Endodermal cell (in vitro differentiated cells): ENCODE measurements around the gene PPP1R9A. TPM values are rescaled to one million over a fixed set of nuclear protein-coding genes. Genes with fewer than 3 reads are reported as not detected.
"Not testable (repeated sequence)": the region's sequence is repeated elsewhere in the genome, so short reads cannot be mapped to it uniquely, and the experiment has no call there.

ENCODE experiments used
- DNase-seq: peaks from one replicate; pipeline ENCODE4 v3.0.0-alpha.2; 2017
- H3K27ac ChIP-seq: 2 replicates; pipeline ENCODE4 v1.5.1; 2013; ENCODE audit warnings: mild to moderate bottlenecking, low read depth, low read length, moderate library complexity
- H3K27me3 ChIP-seq: 2 replicates; pipeline ENCODE4 v1.6.1; 2013; ENCODE audit warnings: mild to moderate bottlenecking, low read length, moderate library complexity; ENCODE audit not compliant: insufficient read depth, control insufficient read depth, poor library complexity, severe bottlenecking
- H3K36me3 ChIP-seq: 2 replicates; pipeline ENCODE4 v1.7.0; 2013; ENCODE audit warnings: mild to moderate bottlenecking, low read length, moderate library complexity; ENCODE audit not compliant: control insufficient read depth, insufficient read depth
- H3K4me1 ChIP-seq: one replicate; pipeline ENCODE4 v1.7.0; 2013; ENCODE audit warnings: low read length; ENCODE audit not compliant: control insufficient read depth, insufficient read depth
- H3K4me3 ChIP-seq: 2 replicates; pipeline ENCODE4 v1.5.1; 2013; ENCODE audit warnings: mild to moderate bottlenecking, low read length, moderate library complexity
- H3K9ac ChIP-seq: 2 replicates; pipeline ENCODE4 v1.6.1; 2013; ENCODE audit warnings: mild to moderate bottlenecking, low read length, moderate library complexity; ENCODE audit not compliant: poor library complexity, severe bottlenecking; ENCODE audit errors: extremely low read depth
- H3K9me3 ChIP-seq: 2 replicates; pipeline ENCODE4 v1.6.1; 2013; ENCODE audit warnings: mild to moderate bottlenecking, low read length, moderate library complexity; ENCODE audit not compliant: control insufficient read depth
- H3K27ac Mint-ChIP-seq: 2 replicates; pipeline ENCODE4 v1.8.0; 2020; ENCODE audit warnings: mixed read lengths
- H3K27me3 Mint-ChIP-seq: 2 replicates; pipeline ENCODE4 v1.8.0; 2021; ENCODE audit warnings: mild to moderate bottlenecking, mixed read lengths; ENCODE audit not compliant: insufficient read depth
- H3K36me3 Mint-ChIP-seq: 2 replicates; pipeline ENCODE4 v1.8.0; 2020; ENCODE audit warnings: low read depth, mixed read lengths
- H3K4me1 Mint-ChIP-seq: 2 replicates; pipeline ENCODE4 v1.8.0; 2020; ENCODE audit warnings: mixed read lengths
- H3K4me3 Mint-ChIP-seq: 2 replicates; pipeline ENCODE4 v1.8.0; 2020; ENCODE audit warnings: mild to moderate bottlenecking, moderate library complexity, mixed read lengths
- H3K9me3 Mint-ChIP-seq: 2 replicates; pipeline ENCODE4 v1.8.0; 2020; ENCODE audit warnings: mild to moderate bottlenecking, mixed read lengths
- WGBS, 2 experiments: methylation state at CpG; one replicate each; pipeline versions ENCODE4 v1.1.5 to v1.1.7; 2013; ENCODE audit warnings: missing lambda C conversion rate in 2 of 2, mixed read lengths in 1 of 2; ENCODE audit not compliant: insufficient coverage in 1 of 2, insufficient read length in 1 of 2; 5-methylcytosine and 5-hydroxymethylcytosine counted together
- total RNA-seq, 2 donors: library from RNA; stranded (reverse); fragmentation: NEBNext Ultra II Directional in 1 of 2; extraction: Animal tissue kit (Norgen Biotek cat#: 25700) in 1 of 2; gene quantifications; 2 replicates in 1 of 2; 3 replicates in 1 of 2; pipeline ENCODE4 v1.2.1, GENCODE V29; 2021
- TF ChIP-seq, protein P1 (sequence below): fragments of 200-600 bp; sonication (generic); conservative IDR thresholded peaks from 2 replicates; pipeline ENCODE4 v1.5.0; 2021; ENCODE audit warnings: antibody characterized with exemption, mild to moderate bottlenecking

The PPP1R9A gene
- total RNA-seq, 2 donors from 2014 or later: 38.7 to 39.4 TPM

DNA sequence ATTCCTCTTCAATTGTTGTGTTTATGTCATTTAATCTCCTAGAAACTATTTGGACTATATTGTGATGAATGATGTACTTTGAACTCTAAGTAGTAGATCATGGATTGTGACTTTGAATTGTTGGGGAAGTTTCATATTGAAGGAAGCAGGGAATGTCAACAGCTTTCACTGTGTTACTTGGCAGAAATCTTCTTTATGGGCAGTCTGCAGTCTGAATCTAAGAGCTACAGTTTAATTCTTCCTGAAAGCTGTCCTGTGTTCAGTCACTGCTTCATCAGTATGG, 91.6 kb downstream of the PPP1R9A start:
- H3K36me3 Mint-ChIP-seq: no peaks in the 10 kb centered on the region
- Histone ChIP-seq H3K36me3 (no peaks in the 10 kb centered on the region), H3K4me1 (no peaks in the 10 kb centered on the region), H3K27ac (no peak overlapping the region), H3K9ac (no peak overlapping the region), H3K27me3 (no peaks in the 10 kb centered on the region), H3K4me3 (no peak overlapping the region), H3K9me3 (no peaks in the 10 kb centered on the region)
- H3K4me1 Mint-ChIP-seq: peaks cover 10% of the 10 kb centered on the region
- no peak overlapping the region for H3K27ac Mint-ChIP-seq
- no peak for DNase-seq
- TF ChIP-seq, protein P1, sequence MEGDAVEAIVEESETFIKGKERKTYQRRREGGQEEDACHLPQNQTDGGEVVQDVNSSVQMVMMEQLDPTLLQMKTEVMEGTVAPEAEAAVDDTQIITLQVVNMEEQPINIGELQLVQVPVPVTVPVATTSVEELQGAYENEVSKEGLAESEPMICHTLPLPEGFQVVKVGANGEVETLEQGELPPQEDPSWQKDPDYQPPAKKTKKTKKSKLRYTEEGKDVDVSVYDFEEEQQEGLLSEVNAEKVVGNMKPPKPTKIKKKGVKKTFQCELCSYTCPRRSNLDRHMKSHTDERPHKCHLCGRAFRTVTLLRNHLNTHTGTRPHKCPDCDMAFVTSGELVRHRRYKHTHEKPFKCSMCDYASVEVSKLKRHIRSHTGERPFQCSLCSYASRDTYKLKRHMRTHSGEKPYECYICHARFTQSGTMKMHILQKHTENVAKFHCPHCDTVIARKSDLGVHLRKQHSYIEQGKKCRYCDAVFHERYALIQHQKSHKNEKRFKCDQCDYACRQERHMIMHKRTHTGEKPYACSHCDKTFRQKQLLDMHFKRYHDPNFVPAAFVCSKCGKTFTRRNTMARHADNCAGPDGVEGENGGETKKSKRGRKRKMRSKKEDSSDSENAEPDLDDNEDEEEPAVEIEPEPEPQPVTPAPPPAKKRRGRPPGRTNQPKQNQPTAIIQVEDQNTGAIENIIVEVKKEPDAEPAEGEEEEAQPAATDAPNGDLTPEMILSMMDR: no peak
- no peaks in the 10 kb centered on the region for H3K9me3 Mint-ChIP-seq
- no peak overlapping the region for H3K4me3 Mint-ChIP-seq
- H3K27me3 Mint-ChIP-seq: no peaks in the 10 kb centered on the region

DNA sequence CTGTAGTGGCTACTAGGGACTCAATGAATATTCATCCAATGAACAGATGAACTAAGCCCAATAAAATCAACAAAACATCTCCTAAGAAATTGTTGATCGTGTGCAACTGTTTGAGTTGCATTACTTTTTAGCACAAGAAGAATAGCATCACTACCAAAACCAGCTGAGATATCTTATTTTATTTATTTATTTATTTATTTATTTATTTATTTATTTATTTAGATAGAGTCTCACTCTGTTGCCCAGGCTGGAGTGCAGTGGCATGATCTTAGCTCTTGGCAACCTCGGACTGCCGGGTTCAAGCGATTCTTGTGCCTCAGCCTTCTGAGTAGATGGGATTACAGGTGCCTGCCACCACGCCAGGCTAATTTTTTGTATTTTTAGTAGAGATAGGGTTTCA, 92.2 kb downstream of the PPP1R9A start:
- H3K9ac ChIP-seq, DNase-seq, H3K36me3 Mint-ChIP-seq, H3K36me3 ChIP-seq, H3K27ac ChIP-seq, H3K4me3 ChIP-seq, H3K27me3 ChIP-seq, H3K4me1 ChIP-seq, H3K9me3 ChIP-seq, H3K27ac Mint-ChIP-seq, H3K4me3 Mint-ChIP-seq, H3K27me3 Mint-ChIP-seq, H3K9me3 Mint-ChIP-seq: not testable (repeated sequence)
- H3K4me1 Mint-ChIP-seq: peaks cover 10% of the 10 kb centered on the region
- WGBS, 2 experiments: 88 to 90% methylated on average over 4 to 5 of the region's 5 CpGs

DNA sequence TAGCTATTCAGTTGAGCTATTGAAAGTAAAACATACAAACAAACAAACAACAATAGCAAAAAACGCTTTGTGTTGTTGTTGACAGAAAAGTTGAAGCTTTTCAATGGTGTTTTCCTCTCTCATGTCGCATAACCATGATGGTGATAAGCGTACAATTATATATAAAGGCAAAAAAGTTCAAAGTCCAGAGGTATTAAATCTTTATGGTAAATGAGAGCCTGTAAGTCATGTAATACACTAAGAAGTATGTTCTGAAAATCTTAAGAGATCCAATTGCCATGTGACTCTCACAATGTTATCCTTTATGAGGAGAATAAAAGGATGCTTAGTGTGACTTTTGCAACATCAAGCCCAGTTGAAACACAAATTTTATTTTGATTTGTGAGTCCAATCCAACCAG, 93.9 kb downstream of the PPP1R9A start:
- Histone ChIP-seq H3K27ac (no peak overlapping the region), H3K9ac (no peak overlapping the region), H3K36me3 (no peaks in the 10 kb centered on the region), H3K4me1 (no peaks in the 10 kb centered on the region), H3K4me3 (no peak overlapping the region), H3K27me3 (no peaks in the 10 kb centered on the region), H3K9me3 (no peaks in the 10 kb centered on the region)
- Mint-ChIP-seq H3K4me1 (peaks cover 10% of the 10 kb centered on the region), H3K9me3 (no peaks in the 10 kb centered on the region), H3K4me3 (no peak overlapping the region), H3K27me3 (no peaks in the 10 kb centered on the region), H3K27ac (no peak overlapping the region), H3K36me3 (no peaks in the 10 kb centered on the region)
- no peak for DNase-seq
- TF ChIP-seq, protein P1: no peak
- WGBS, 2 experiments: 95 to 100% methylated on average over 1 to 3 of the region's 3 CpGs

DNA sequence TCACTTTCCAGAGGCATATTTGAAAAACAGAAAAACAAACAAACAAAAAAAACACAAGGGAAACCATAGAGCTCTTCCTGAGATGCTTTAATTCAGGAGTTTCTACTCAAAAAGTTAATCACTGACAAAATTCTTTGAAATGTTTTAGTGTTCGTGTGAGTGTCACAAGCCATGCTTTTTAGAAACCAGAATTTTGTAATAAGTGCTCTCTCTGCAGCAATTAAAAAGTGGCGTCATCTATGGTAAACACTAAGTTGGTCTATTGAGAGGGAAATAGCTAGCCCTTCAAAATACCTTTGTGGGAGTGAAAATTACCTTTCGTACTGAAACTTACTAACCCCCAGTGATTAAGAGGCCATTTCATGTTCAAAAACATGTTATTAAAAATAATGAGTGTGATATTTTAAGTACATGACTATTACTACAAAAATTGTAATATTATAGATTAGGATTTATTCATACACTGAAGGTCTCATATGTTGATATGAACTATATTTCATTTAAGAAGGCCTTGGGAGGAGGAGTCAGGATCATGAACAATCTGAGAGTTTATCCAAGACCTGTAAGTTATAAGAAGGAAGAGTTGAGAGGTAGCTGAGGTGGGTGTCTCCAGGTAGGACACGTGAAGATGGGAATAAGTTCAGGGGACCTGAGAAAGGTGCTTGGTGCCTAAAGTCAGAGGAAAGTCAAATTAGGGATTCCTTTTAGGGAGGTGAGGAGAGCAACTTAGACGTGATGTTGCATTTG, 94.6 kb downstream of the PPP1R9A start:
- Histone ChIP-seq H3K9ac (no peak overlapping the region), H3K9me3 (no peaks in the 10 kb centered on the region), H3K27me3 (no peaks in the 10 kb centered on the region), H3K27ac (no peak overlapping the region), H3K36me3 (no peaks in the 10 kb centered on the region), H3K4me3 (no peak overlapping the region), H3K4me1 (no peaks in the 10 kb centered on the region)
- H3K4me3 Mint-ChIP-seq: no peak overlapping the region
- no peaks in the 10 kb centered on the region for H3K27me3 Mint-ChIP-seq
- no peak for DNase-seq
- H3K4me1 Mint-ChIP-seq: peaks cover 10% of the 10 kb centered on the region
- TF ChIP-seq, protein P1: no peak
- no peak overlapping the region for H3K27ac Mint-ChIP-seq
- WGBS, 2 experiments: 96 to 100% methylated on average over 2 to 5 of the region's 5 CpGs
- H3K36me3 Mint-ChIP-seq: no peaks in the 10 kb centered on the region
- no peaks in the 10 kb centered on the region for H3K9me3 Mint-ChIP-seq
